Measurements from ENCODE around the gene SEC24A. TPM values are rescaled to one million over a fixed set of nuclear protein-coding genes. Genes with fewer than 3 reads are reported as not detected.

The SEC24A gene
- polyA plus RNA-seq, 1 of the 3 experiments (the other 2 are of a cell fraction) = 7.4 TPM

- CTCF ChIA-PET = interaction anchor here (1.0 kb wide), 1 partner anchor 34 kb away, joined by 3 read pairs; no protein-coding TSS in a partner anchor
- H4K20me1 ChIP-seq (ENCODE audit: insufficient read depth) = no peaks in the 10 kb centered on the region
- H3K4me3 ChIP-seq (ENCODE audit: low read depth in 2 of 2, low read length in 1 of 2) = no peak overlapping the region
- WGBS (ENCODE audit: low lambda C conversion rate) = 94% methylated on average over 2 of the region's 2 CpGs
- no peaks in the 10 kb centered on the region for H3F3A ChIP-seq (replicated peaks; ENCODE audit: insufficient read depth)
- H3K9me3 ChIP-seq = no peaks in the 10 kb centered on the region
- H3K79me2 ChIP-seq (ENCODE audit: insufficient read depth) = peaks cover 10% of the 10 kb centered on the region; the same call in 1 of the 2 replicates
- no peaks in the 10 kb centered on the region for H3K9me2 ChIP-seq
- TF ChIP-seq TEAD4 (IDR thresholded peaks at IDR 0.05; ENCODE audit: borderline replicate concordance, insufficient read depth) (no peak), TAF1 (IDR thresholded peaks at IDR 0.05; ENCODE audit: borderline replicate concordance, low read depth, low read length) (no peak)
- DNase-seq = no peak
- H2AFZ ChIP-seq (ENCODE audit: low read depth) = no peak overlapping the region
- H3K27me3 ChIP-seq (ENCODE audit: insufficient read depth) = no peaks in the 10 kb centered on the region
- POLR2A ChIA-PET = no interaction called here
- H3K36me3 ChIP-seq (replicated peaks in 1 of 2; ENCODE audit: control insufficient read depth in 1 of 2, insufficient read depth in 2 of 2, low read length in 1 of 2) = peaks cover 11 to 49% of the 10 kb centered on the region in 2 experiments
- no peak overlapping the region for H3K9ac ChIP-seq
- no peak overlapping the region for H3K27ac ChIP-seq (ENCODE audit: low read depth in 2 of 2, low read length in 1 of 2)
- no peaks in the 10 kb centered on the region for H3K4me1 ChIP-seq (ENCODE audit: control insufficient read depth in 1 of 2, insufficient read depth in 2 of 2, low read depth in 1 of 2, low read length in 1 of 2)
- no peak overlapping the region for H3K4me2 ChIP-seq
These were observed 28.0 kb upstream of the SEC24A start for GRCh38 chr5:134620634-134621033.

- ChIA-PET POLR2A (interaction anchor here (0.6 kb wide), 1 partner anchor 53 kb away, joined by 3 read pairs; no protein-coding TSS in a partner anchor), CTCF (no interaction called here)
- no peaks in the 10 kb centered on the region for H3K9me3 ChIP-seq
- H3K9me2 ChIP-seq = 0 out of 2 replicates have a peak, but pooled peaks cover 2% of the 10 kb centered on the region
- H3K27me3 ChIP-seq (ENCODE audit: insufficient read depth) = no peaks in the 10 kb centered on the region
- no peak overlapping the region for H3K4me2 ChIP-seq
- H3K9ac ChIP-seq = no peak overlapping the region
- DNase-seq = no peak
- no peaks in the 10 kb centered on the region for H4K20me1 ChIP-seq (ENCODE audit: insufficient read depth)
- H3K27ac ChIP-seq (ENCODE audit: low read depth in 2 of 2, low read length in 1 of 2) = no peak overlapping the region
- TF ChIP-seq ZBTB33 (IDR thresholded peaks at IDR 0.05; ENCODE audit: borderline replicate concordance, low read depth) (no peak), RCOR1 (IDR thresholded peaks at IDR 0.05; ENCODE audit: low read length) (no peak), MEF2A (IDR thresholded peaks at IDR 0.05; ENCODE audit: borderline replicate concordance, low read depth) (no peak), POLR2AphosphoS5 (IDR thresholded peaks at IDR 0.05; ENCODE audit: low read depth, low read length) (no peak), CTCF (IDR thresholded peaks at IDR 0.05) (no peak), JUND (IDR thresholded peaks at IDR 0.05) (no peak), REST (IDR thresholded peaks at IDR 0.05; ENCODE audit: low read depth, low read length) (no peak), MAX (IDR thresholded peaks at IDR 0.05; ENCODE audit: low read depth) (no peak), ELF1 (IDR thresholded peaks at IDR 0.05) (no peak), YY1 (IDR thresholded peaks at IDR 0.05; ENCODE audit: low read depth) (no peak), EZH2phosphoT487 (IDR thresholded peaks at IDR 0.05; ENCODE audit: borderline replicate concordance, low read depth) (no peak), RFX5 (IDR thresholded peaks at IDR 0.05; ENCODE audit: low read length) (no peak), GABPA (IDR thresholded peaks at IDR 0.05; ENCODE audit: low read depth) (no peak), NRF1 (IDR thresholded peaks at IDR 0.05; ENCODE audit: low read depth, low read length) (no peak), SIN3A (IDR thresholded peaks at IDR 0.05; ENCODE audit: borderline replicate concordance, low read depth, low read length) (no peak), CHD2 (IDR thresholded peaks at IDR 0.05; ENCODE audit: low read length, partially characterized antibody) (no peak), NFIC (IDR thresholded peaks at IDR 0.05; ENCODE audit: borderline replicate concordance) (no peak), PBX3 (IDR thresholded peaks at IDR 0.05) (no peak), EP300 (IDR thresholded peaks at IDR 0.05; ENCODE audit: borderline replicate concordance in 1 of 2, low read depth in 1 of 2, low read length in 1 of 2) (no peak)
- WGBS (ENCODE audit: low lambda C conversion rate) = 93% methylated on average over 1 of the region's 1 CpG
- H3F3A ChIP-seq (replicated peaks; ENCODE audit: insufficient read depth) = no peaks in the 10 kb centered on the region
- peaks cover 7 to 25% of the 10 kb centered on the region in 2 experiments for H3K36me3 ChIP-seq (replicated peaks in 1 of 2; ENCODE audit: control insufficient read depth in 1 of 2, insufficient read depth in 2 of 2, low read length in 1 of 2)
- no peak overlapping the region for H3K4me3 ChIP-seq (ENCODE audit: low read depth in 2 of 2, low read length in 1 of 2)
- H3K79me2 ChIP-seq (ENCODE audit: insufficient read depth) = peaks cover 42% of the 10 kb centered on the region
- H3K4me1 ChIP-seq (ENCODE audit: control insufficient read depth in 1 of 2, insufficient read depth in 2 of 2, low read depth in 1 of 2, low read length in 1 of 2) = no peaks in the 10 kb centered on the region
- H2AFZ ChIP-seq (ENCODE audit: low read depth) = no peak overlapping the region
These were observed 23.0 kb upstream of the SEC24A start for GRCh38 chr5:134625559-134625958.
